ENCODE results near the gene NR6A1.

The NR6A1 gene

DNA sequence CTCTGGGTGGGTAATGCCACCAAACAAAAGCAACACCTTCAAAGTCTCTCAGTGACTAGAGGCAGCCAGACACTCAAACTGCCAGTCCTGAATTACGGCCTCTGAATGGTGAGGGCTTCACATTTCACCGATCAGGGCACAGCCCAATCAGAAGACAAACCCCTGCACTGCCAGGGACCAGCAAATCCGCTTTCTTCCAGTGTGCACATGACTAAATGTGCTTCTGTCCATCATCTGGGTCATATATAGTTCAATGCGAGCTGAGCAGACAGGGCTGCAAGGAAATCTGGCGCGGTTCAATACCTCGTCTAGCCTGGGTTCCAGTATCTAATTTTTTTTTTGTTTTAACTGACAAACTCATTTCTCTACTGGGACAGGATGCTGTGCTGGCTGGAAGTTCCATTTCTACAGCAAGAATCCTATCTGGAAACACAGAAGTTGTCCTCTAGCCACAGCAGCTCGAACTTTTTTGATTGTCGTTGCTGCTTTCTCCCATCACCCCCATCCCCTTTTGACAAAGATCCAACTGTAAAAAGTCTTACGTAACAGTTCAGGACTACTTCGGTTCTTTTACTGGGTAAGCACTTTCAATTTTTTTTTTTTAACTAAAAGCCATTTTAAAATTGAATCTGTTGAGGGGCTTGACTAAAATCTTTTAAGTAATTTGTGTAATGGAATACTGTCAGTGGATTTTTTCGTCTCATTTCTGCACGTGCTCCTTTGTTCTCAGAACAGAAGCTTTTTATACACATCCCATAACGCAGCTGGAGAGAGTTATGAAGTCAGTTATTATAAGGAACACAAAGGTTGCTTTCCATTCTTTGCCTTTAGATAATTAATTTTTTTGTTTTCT lies 112.7 kb downstream of the NR6A1 start:
- in situ Hi-C loops (cut with HindIII; ENCODE audit: low pct_ligation_motif_present, low sequenced_read_pairs) = no loop called here
- Histone ChIP-seq H3K27me3 (replicated peaks) (no peaks in the 10 kb centered on the region), H3K27ac (peak overlapping the region; percentile 100), H3K4me3 (ENCODE audit: low read depth, low read length) (peak overlapping the region; percentile 70), H3K36me3 (replicated peaks) (no peaks in the 10 kb centered on the region)
- DNase-seq = peak; percentile 98
- TF ChIP-seq, protein P1, sequence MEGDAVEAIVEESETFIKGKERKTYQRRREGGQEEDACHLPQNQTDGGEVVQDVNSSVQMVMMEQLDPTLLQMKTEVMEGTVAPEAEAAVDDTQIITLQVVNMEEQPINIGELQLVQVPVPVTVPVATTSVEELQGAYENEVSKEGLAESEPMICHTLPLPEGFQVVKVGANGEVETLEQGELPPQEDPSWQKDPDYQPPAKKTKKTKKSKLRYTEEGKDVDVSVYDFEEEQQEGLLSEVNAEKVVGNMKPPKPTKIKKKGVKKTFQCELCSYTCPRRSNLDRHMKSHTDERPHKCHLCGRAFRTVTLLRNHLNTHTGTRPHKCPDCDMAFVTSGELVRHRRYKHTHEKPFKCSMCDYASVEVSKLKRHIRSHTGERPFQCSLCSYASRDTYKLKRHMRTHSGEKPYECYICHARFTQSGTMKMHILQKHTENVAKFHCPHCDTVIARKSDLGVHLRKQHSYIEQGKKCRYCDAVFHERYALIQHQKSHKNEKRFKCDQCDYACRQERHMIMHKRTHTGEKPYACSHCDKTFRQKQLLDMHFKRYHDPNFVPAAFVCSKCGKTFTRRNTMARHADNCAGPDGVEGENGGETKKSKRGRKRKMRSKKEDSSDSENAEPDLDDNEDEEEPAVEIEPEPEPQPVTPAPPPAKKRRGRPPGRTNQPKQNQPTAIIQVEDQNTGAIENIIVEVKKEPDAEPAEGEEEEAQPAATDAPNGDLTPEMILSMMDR (IDR thresholded peaks at IDR 0.05; ENCODE audit: low read depth, low read length, missing control alignments) = no peak

DNA sequence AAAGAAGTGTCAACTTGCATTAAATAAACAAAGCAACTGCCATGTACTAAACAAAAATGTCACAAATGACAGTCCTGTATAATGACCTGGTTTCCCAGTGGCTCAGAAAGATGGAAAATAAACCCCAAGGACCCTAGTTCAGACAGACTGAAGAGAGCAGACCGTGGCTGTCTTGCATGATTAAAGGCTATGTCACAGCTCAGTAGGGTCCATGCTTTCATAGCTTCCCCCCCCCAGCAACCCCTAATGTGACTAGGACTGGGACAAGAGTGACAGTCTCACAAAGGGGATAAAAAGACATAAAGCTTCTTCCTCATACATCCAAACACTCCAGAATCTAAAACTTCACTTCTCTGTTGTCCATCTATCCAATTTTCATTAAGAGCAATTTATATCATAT lies 113.6 kb downstream of the NR6A1 start:
- no peak overlapping the region for H3K27ac ChIP-seq
- no peak overlapping the region for H3K4me3 ChIP-seq (ENCODE audit: low read depth, low read length)
- TF ChIP-seq, protein P1 (IDR thresholded peaks at IDR 0.05; ENCODE audit: low read depth, low read length, missing control alignments) = no peak
- H3K27me3 ChIP-seq (replicated peaks) = no peaks in the 10 kb centered on the region
- no peaks in the 10 kb centered on the region for H3K36me3 ChIP-seq (replicated peaks)
- DNase-seq = no peak
- in situ Hi-C loops (cut with HindIII; ENCODE audit: low pct_ligation_motif_present, low sequenced_read_pairs) = no loop called here

DNA sequence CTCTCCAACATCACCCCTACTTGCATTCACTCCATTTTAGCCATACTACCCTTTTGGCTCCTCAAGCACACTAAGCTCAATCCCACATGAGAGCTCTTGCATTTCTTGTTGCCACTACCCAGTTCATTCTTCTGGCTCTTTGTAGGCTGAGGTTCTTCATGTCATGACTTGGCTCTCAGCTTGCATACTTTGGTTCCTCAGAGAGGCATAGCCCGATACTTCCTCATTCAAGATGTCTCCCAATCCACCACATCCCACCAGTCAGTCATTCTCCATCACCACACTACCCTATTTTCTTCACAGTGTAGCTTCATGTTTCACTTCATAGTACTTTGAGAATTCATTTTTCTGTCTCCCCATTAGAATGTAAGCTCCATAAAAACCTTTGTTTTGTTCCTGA lies 116.7 kb downstream of the NR6A1 start:
- in situ Hi-C loops (cut with HindIII; ENCODE audit: low pct_ligation_motif_present, low sequenced_read_pairs) = no loop called here
- Histone ChIP-seq H3K4me3 (ENCODE audit: low read depth, low read length) (no peak overlapping the region), H3K27ac (no peak overlapping the region), H3K27me3 (replicated peaks) (no peaks in the 10 kb centered on the region), H3K36me3 (replicated peaks) (no peaks in the 10 kb centered on the region)
- no peak for DNase-seq
- TF ChIP-seq, protein P1 (IDR thresholded peaks at IDR 0.05; ENCODE audit: low read depth, low read length, missing control alignments) = no peak

DNA sequence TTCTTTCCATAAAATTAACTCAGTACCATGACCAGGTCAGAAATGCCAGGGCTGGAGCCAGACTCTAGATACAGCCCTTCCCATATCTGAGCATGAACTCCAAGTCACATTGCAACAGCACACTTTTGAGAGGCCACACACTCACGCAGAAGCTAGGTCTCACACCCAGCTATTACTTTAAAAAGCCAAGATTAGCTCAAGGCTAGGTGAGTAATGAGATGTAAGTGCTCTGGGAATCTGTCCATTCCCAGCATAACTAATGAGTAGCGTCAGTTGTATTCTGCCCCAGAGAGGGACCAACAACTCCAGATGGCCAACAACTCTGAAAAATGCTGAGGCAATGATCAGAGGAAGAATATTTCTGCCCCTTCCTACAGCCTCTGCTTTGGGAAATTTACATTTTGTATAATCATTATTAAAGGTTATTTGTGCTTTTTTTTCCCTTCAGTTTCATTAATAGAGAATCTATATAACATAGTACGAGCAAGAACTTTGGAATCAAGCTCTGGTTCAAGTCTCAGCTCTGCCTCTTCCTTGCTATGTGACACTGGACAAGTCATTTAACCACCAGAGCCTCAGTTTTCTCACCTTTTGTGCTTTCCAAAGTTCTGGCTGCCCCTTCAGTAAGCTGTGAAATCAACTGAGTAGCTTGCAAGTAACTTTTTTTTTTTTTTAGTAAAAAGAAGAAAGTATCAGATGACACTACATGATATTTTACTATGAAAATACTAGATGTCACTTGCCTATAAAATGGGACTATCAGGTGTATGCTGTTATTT lies 118.3 kb downstream of the NR6A1 start:
- Histone ChIP-seq H3K27ac (peak overlapping the region; percentile 23), H3K36me3 (replicated peaks) (no peaks in the 10 kb centered on the region), H3K27me3 (replicated peaks) (no peaks in the 10 kb centered on the region), H3K4me3 (ENCODE audit: low read depth, low read length) (no peak overlapping the region)
- TF ChIP-seq, protein P1 (IDR thresholded peaks at IDR 0.05; ENCODE audit: low read depth, low read length, missing control alignments) = no peak
- peak; percentile 44 for DNase-seq
- in situ Hi-C loops (cut with HindIII; ENCODE audit: low pct_ligation_motif_present, low sequenced_read_pairs) = no loop called here

DNA sequence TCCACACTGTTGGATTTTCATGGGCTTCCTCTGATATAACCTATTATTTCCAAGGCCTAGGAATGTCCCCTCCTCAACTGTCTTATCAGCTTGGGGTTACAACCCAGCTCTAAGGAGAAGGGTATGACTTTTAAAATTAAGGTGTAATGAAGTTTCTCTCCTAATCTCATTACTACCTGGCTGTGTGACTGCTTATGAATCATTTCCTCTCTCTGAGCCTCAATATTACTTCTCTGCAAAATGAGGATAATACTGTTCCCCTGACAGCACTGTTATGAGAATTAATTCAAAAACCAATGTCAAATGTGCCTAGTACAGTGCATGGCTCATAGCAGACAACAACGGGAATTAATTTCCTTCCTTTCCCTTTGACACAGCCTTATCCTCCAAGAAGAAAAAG lies 118.9 kb downstream of the NR6A1 start:
- Histone ChIP-seq H3K27me3 (replicated peaks) (no peaks in the 10 kb centered on the region), H3K36me3 (replicated peaks) (no peaks in the 10 kb centered on the region), H3K4me3 (ENCODE audit: low read depth, low read length) (no peak overlapping the region), H3K27ac (peak overlapping the region; percentile 23)
- no peak for DNase-seq
- TF ChIP-seq, protein P1 (IDR thresholded peaks at IDR 0.05; ENCODE audit: low read depth, low read length, missing control alignments) = no peak
- in situ Hi-C loops (cut with HindIII; ENCODE audit: low pct_ligation_motif_present, low sequenced_read_pairs) = no loop called here
